ENCODE measurements around the gene BCL11B.
"Not testable (repeated sequence)": the region's sequence is repeated elsewhere in the genome, so short reads cannot be mapped to it uniquely, and the experiment has no call there.

BCL11B gene

DNA sequence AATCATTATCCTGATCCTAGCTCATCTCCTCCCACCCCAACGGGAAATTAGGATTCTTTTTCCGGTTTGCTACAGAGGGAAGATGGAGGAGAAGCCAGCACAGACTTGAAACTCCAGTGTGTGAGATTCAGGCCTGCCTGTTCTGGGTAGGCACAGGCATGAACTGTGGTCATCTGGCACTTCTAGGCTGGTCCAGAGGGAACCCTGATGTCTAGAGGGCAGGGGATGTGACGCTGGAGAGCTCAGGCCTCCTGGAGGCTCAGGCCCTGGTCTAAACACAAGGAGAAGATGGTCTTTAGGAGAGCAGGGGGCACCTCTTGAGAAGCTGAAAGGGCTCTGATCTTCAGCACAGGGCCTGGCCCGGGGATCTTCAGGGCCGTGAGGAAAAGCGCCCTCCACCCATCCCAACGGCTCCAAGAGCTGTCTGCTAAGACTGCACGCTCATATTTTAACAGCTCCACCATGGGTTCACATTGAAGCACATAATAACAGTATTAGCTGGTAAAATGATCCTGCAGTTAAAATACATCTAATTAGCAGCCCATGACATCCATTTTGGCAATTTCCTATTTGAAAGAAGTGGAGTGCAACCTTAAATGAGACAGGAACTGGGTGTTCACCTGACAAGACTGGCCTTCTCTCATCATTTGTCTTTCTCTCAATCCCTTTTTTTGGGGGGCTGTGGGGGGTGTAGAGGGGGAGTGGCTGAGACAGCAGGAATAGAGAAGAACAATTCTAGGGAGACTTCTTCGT is 35.4 kb downstream of the BCL11B start:
- DNase-seq: no peak

- no peak for DNase-seq
Observed at GRCh38 chr14:99235582-99236320, 36.2 kb downstream of the BCL11B start.

DNA sequence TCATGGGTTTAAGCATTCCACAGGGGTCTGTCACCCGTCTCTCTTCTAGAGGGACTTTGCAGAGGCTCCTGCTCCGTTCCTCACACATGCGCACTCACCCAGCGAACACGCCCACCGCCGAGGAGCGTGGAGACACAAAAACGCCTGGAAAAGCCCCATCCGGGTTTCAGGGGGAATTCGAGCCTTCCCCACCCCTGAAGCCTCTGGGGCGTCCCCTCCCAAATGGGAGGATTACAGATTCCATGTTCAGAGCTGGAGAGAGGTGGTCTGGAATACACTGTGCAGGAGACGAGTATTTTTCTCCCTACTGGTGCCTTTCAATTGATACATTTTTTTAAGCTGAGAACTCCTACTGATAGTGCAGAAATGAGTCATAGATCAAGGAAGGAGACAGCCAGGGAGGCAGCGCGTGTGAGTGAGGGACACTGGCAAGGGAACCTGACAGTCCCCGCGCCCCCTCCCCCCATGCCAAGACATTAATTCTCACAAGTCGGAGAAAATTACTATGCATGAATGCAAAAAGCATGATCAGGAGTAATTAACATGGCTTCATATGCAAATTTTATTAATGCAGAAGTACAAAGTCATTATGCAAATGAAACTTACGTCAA is 36.9 kb downstream of the BCL11B start:
- no peak for DNase-seq

DNA sequence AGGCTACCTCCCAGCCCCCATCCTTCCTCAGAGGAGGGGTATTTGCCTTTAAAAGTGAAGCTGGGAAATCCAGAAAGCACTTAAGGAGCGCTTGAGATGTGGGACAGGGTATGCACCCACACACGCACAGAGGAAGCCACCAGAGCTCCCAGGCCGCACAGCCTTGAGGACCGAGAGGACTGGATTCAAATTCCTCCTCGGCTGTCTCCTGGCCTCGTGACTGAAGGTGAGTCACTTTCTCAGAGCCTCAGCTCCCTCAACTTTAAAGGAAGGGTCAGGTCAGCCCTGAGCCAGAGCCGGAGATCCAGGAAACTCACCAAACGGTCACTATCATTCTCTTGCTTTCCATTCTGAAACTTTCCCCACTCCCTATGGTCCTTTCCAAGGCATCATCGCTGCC is 37.6 kb downstream of the BCL11B start:
- DNase-seq: no peak

DNA sequence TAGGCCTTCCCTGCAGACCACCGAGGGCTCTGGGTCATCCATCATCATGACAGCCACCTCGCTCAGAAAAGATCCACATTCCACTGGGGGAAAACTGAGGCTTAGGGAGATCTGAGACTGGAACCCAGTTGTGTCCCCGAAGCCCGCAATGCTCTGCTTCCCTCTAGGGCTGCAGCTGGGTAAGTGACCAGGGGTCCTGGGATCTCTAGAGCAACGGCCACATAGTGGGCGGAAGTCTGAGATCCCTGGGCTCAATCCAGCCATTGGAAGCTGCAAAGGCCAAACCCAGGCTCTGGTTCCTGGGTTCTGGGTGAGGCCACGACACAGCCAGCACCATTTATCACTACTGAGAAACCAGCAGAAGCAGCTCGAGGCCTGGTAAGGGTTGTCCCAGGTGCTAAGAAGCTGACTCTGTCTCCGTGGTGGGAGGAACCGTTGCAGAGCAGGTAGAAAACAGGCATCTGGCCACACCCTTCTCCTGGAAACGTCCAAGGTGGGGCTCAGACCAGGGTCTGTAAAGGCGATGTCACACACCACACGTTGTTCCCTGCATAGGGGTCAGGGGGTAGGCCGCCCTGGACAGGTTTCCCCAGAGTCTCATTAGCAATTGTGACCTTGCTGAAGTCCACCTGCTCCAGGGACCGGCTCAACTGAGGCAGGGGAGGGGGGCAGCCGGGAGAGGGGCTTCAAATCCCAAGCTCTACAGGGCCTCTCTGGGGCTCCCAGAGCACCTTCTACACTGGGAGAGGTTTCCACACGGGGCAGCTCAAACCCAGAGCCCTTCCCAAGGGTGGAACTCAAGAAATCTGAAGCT is 38.6 kb downstream of the BCL11B start:
- DNase-seq: no peak

DNA sequence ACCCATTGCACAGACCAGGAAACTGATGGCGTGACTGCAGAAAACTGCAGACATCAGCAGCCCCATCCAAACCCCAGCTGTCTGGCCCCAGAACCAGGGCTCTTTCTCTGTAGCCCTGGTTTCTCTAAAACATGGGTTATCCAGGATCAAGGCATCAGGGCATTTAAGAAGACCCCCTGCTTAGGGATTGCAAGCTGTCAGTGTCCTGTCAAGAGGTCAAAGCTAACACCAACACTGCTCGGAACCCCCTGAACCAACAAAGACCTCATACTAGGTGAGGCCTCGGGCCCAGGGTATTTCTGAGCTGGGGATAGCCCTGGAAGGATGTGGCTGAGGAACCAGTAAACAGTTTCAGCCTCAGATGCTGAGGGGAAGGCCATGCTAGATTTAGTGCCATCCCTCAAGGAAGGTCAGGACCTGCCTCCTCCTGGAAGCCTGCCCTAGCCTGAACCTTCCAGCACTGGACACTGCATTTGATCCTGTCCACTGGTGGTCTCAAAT is 39.2 kb downstream of the BCL11B start:
- no peak for DNase-seq

DNA sequence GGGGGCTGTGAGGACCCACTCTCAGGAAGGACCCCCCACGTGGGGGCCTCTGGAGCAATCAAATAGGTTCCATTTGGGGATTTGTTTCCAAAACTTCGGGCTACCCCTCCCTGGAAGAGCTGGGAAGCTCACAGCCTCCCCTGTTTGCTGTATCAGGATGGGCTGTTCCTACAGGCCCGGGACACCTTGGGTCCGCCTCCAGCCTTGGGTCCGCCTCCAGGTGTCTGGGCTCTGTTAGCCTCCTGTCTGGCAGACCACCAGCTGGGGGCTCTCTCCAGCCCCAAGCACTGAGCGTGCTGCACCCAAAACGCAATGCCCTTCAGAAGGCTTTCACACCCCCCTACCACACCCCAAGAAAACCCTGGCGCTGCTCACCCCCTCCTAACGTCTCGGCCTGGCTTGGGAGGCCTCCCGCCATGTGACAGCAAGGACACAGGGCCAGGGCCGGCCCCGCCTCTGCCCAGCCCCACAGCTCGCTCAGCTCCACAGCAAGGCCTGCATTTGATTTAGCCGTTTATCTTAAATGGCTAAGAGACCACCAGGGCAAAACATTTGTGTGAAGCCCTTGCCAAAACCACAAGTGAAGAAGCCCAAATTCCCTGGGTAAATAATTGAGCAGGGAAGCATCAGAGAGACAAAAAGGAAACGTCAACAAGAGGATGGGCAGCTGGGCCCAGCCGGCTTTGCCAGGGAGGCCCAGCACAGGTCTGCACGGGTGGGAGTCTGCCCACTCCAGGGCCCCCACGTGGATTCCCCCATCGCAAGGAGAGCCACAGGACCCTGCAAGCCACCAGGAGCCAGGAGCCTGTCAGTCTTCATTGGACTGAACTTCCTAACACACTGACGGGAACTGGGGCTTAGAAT is 39.9 kb downstream of the BCL11B start:
- DNase-seq: peak; percentile 58

DNA sequence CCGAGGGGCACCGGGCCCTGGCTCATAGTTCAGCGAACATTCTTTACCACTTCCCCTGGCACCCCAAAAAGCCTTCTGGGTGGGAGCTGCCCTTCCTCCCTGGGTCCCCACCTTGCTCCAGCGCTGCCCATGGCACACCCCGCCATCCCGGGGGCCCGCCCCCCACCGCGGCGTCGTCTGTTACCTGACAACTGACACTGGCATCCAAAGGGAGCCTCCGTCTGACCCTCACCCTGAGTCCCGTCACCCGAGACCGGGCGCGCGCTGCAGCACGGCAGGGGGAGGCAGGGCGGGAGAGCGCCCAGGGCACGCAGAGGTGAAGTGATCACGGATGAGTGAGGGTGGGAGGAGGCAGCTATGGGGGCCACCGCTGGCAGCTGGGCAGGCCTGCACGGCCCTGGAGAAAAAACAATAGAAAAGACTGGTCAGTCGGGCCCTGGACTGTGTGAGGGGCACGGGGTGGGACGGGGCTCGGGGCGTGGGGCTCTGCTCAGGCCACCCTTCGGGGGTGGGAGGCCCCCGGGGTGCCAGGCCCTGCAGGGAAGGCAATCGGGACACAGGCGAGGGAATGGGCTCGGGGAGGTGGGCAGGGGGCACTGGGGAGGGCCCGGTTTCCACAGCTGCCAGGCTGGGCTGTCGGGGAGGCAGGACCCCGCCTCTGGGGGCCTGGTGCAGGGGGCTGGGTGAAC is 40.7 kb downstream of the BCL11B start:
- peak; percentile 35 for DNase-seq

DNA sequence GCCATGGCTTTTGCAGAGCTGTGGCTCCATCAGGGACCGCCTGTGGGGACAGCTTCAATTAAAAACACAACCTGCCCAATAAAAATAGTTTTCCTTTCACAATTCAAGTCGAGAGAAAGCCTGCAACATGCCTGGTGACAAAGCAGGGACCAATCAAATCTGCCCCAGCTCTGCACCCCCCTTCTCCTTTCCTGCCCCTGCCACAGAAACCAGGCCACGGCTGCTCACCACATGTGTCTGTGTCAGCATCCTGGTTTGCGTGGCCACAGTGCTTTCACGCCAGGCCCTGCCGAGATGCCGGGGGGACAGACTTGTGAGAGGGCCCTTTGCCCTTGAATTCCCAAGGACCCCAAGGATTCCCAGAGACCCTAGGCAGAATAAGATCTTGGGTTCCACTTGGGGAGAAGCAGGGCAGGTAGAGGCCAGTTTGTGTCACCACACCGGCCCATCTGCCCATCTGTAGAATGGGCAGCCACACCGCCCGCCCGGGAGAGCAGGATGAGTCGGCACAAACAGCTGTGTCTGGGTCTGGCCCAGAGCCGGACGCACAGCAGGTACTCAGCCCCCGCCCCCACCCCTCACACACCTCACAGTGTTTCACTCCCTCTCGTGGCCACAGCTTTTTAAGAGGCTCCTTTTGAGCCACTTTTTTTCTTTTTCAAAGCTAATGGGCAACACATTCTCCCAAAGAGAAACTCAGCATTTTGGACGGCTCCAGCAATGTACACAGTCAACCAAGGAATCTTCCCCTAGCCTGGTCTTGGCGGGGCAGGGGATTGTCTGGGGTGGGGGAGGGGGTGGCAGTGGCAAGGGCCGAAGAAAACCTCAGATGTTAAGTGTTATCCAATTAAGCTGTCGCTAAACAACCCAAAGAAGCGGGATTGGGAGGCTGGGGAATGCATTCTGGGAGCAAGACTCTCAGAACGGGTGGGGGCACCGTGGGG is 41.5 kb downstream of the BCL11B start:
- peak; percentile 35 for DNase-seq

- peak; percentile 14 for DNase-seq
Observed at GRCh38 chr14:99229654-99230207, 42.3 kb downstream of the BCL11B start.

DNA sequence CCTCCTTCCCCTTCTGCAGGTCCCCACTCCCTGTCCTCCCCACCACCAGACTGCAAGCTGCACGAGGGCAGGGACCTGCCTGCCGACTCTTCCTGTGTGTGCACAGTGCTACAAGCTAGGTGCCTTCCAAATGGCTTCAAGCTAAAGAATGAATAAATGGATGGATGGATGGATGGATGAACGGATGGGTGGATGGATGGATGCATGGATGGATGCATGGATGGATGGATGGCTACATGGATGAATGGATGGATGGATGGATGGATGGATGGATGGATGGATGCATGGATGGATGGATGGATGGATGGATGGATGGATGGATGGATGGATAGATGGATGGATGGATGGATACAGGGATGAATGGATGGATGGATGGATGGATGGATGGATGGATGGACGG is 43.2 kb downstream of the BCL11B start:
- not testable (repeated sequence) for DNase-seq

DNA sequence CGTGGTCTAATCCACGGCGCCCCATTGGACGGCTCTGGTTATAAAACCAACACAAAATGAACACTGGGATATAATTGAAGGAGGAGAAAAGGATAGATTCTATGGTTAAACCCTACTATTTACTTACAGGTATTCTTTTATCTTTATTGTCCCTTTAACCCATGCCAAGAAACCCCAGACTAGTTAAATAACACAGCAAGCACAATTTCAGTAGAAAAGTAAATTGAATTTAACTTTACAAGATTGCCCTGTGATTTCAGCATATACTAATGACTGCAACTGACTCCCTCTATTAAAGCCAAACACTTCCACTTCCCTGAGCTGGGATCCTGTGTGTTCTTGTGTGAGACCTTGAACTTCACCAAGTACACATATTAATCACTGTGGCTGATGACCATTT is 45.3 kb downstream of the BCL11B start:
- DNase-seq: no peak

DNA sequence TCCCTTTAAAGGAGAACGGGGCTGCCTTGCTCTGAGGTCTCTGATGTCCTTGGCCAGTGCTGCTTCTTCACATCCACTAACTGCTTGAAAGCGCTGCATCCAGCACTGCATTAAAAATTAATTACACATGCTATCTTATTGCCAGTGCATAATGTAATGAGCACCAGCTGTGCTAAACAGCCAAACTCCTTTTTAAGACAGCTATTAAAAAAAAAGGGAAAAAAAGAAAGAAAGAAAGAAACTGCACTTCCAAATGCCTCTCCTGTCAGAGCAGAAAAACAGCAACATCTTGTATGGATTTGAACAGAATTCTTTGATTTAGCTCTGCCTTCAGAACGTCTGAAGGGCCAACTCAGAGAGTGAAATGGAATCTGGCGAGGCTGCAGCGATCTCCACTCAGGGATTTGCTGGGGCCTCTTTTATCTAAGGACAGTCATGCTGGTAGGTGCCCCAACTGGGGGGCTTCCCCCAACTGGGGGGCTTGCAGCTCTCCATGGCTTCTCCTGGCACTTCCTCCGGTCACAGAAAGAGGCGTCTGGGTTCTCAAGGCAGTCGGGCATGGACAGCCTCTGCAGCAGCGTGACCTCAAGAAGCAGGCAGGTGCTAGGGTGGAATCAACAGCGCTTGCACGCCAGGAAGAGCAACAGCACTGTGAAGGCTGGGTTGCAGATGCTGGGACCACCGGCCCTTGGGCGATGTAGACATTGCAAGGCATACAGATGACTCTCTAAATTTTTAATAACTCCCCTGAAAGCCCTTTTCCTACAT is 46.4 kb downstream of the BCL11B start:
- peak; percentile 57 for DNase-seq

- DNase-seq: no peak
Observed at GRCh38 chr14:99224948-99225347, 47.0 kb downstream of the BCL11B start.

DNA sequence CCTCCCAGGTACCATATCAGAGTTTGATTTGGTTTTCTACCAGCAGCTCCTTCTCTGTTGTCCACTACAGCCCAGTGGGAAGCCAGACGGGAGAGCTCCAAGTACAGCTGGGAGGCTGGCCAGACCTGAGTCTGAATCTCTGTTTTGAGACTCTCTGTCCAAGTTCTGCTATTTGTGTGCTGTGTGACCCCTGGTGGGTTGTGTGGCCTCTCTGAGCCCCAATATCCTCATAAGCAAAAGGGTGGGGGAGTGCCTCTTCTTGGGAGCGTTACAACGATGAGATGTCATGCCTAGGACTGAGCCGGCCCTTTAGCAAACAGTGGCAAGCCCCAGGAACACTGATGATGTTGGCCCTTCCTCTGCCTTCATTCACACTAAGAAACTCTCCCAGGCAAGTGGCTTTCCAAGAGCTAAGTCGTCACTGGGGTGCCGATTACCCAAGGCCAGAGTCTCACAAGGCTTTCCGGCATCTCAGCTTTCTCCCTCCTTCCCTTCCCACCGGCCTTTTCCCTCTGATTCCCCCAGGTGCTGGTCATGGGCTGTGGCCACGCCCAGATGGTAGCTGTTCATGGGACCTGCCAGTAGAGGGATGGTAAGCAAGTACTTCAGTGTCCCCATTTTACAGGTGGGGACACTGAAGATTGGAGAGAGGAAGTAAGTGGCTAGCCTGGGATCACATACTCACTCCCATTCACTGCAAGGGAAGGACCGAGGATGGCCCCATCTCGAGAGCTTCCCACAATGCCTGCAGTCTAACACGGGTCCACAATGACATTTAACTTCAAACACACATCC is 47.7 kb downstream of the BCL11B start:
- no peak for DNase-seq

- DNase-seq: no peak
Observed at GRCh38 chr14:99221445-99221844, 50.6 kb downstream of the BCL11B start.

DNA sequence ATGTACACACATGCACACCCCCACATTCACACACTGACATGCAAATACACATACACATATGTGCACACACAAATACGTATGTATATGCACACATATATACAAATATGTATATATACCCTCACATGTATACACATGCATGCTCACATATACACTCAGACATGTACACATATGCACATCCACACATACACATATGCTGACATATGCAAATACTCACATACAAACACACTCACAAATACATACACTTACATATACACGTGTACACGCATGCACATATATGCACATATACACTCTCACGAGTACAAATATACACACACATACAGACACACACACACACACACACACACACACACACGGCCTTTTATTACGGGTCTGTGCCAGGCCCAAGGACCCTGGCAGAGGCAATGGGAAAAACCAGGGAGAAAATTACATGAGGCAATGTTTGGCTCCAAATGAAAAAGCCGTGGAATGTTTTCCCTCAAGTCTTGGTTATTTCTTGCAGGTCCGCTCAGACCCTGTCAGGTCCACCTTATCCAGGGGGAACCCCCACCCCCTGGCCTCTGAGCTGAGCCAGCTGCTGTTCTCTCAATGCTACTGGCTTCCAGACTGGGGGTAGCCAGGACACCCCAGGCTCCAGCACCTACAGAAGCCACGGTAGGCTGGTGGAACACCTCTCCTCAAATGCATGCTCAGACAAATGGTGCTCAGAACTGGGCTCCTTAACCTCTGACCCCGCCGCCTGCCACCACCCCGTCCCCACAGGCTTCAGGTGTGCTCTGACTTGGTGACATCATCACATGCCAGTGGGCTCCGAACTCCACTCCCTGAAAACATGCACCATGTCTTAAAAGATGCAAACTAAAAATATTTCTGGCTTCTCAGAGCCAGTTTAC is 54.7 kb downstream of the BCL11B start:
- no peak for DNase-seq

Measured in DMS79 (cell line).